K562 (cell line): ENCODE results near the gene IPPK. TPM values are rescaled to one million over a fixed set of nuclear protein-coding genes. Genes with fewer than 3 reads are reported as not detected.
A peak's percentile ranks its signal among the peaks of the same experiment; 100 is the strongest.

Experiments used
- ATAC-seq: fragments of 200-7000 bp; cut with Tn5 transposase; 3 replicates; pipeline ENCODE4 v1.9.1; 2020; ENCODE audit warnings: moderate library complexity
- BruUV-seq: library from RNA; stranded (reverse); fragments of 400-500 nt; replicated peaks from 2 replicates; lab custom pipeline; 2021; lab: Mats Ljungman, UMichigan
- CTCF ChIA-PET: fragments of 300-600 bp; formaldehyde crosslinking; extraction: SDS; loops from one replicate; lab custom pipeline; 2021; ENCODE audit warnings: low intra/inter-chr PET ratio; lab: Yijun Ruan, JAX
- POLR2A ChIA-PET: fragments of 300-600, 350-650 bp; sonication (Branson Sonifier 250); formaldehyde crosslinking; extraction: SDS; loops from one replicate; lab custom pipeline; 2021; ENCODE audit warnings: antibody characterized with exemption, inconsistent platforms; lab: Yijun Ruan, JAX
- DNase-seq, 4 experiments: peaks; one replicate each; pipeline versions ENCODE4 v3.0.0 to v3.0.0-alpha.2; 2011 to 2018; ENCODE audit warnings: low spot score in 3 of 4, mixed read lengths in 3 of 4; ENCODE audit errors: extremely low read depth in 1 of 4
- FAIRE-seq: peaks from 2 replicates; lab custom pipeline; 2011; peaks lifted over from hg19 to GRCh38; lab: Jason Lieb, UNC
- H2AFZ ChIP-seq: 2 replicates; pipeline ENCODE4 v1.6.0; 2011; ENCODE audit warnings: low read depth, low read length, control low read depth, inconsistent platforms
- H3K27ac ChIP-seq: fragments of 200-600 bp; 3 replicates; pipeline ENCODE4 v1.8.0; 2011; ENCODE audit warnings: low read depth, mild to moderate bottlenecking, control low read depth, inconsistent platforms, low read length, moderate library complexity, mixed read lengths; ENCODE audit errors: extremely low read depth
- H3K27me3 ChIP-seq, 2 experiments: fragments of 300-600 bp in 1 of 2; 2 replicates in 1 of 2; 3 replicates in 1 of 2; pipeline versions ENCODE4 v1.6.0 to v1.8.0; 2011; ENCODE audit warnings: inconsistent platforms in 2 of 2, low read length in 2 of 2, mild to moderate bottlenecking in 1 of 2, mixed read lengths in 1 of 2, moderate library complexity in 1 of 2; ENCODE audit not compliant: control insufficient read depth in 2 of 2, insufficient read depth in 2 of 2
- H3K36me3 ChIP-seq: fragments of 300-600 bp; 3 replicates; pipeline ENCODE4 v1.8.0; 2011; ENCODE audit warnings: mild to moderate bottlenecking, low read length, inconsistent platforms; ENCODE audit not compliant: control insufficient read depth, insufficient read depth
- H3K4me1 ChIP-seq, 2 experiments: fragments of 200-600 bp in 1 of 2; replicated peaks in 1 of 2; 2 replicates in 1 of 2; 3 replicates in 1 of 2; pipeline versions ENCODE4 v1.5.1 to v1.8.0; 2011; ENCODE audit warnings: inconsistent platforms in 2 of 2, low read length in 2 of 2, mild to moderate bottlenecking in 1 of 2, mixed read lengths in 1 of 2, moderate library complexity in 1 of 2; ENCODE audit not compliant: control insufficient read depth in 2 of 2, insufficient read depth in 2 of 2
- H3K4me2 ChIP-seq: 2 replicates; pipeline ENCODE4 v1.6.1; 2011; ENCODE audit warnings: low read length, control low read depth, inconsistent platforms, mixed read lengths; ENCODE audit not compliant: insufficient read depth
- H3K4me3 ChIP-seq: fragments of 200-600 bp; sonication (generic), shearing (Covaris generic); 2 replicates; pipeline ENCODE4 v1.5.1; 2016; ENCODE audit warnings: control low read depth, inconsistent platforms
- H3K79me2 ChIP-seq: fragments of 200-600 bp; 3 replicates; pipeline ENCODE4 v1.8.0; 2011; ENCODE audit warnings: low read length, inconsistent platforms; ENCODE audit not compliant: control insufficient read depth, insufficient read depth
- H3K9ac ChIP-seq, 2 experiments: 2 replicates each; pipeline versions ENCODE4 v1.6.0 to v1.6.1; 2011; ENCODE audit warnings: low read depth in 2 of 2, low read length in 2 of 2, control low read depth in 1 of 2, inconsistent platforms in 1 of 2, mild to moderate bottlenecking in 1 of 2, mixed read lengths in 1 of 2; ENCODE audit not compliant: insufficient read depth in 1 of 2
- H3K9me1 ChIP-seq: one replicate; pipeline ENCODE4 v1.6.0; 2011; ENCODE audit warnings: inconsistent platforms, mild to moderate bottlenecking, low read length, moderate library complexity; ENCODE audit not compliant: control insufficient read depth, insufficient read depth
- H3K9me3 ChIP-seq: replicated peaks from 2 replicates; pipeline ENCODE4 v1.5.1; 2011; ENCODE audit warnings: low read depth, low read length, inconsistent platforms; ENCODE audit not compliant: control insufficient read depth, insufficient read depth
- H4K20me1 ChIP-seq: replicated peaks from 2 replicates; pipeline ENCODE4 v1.6.1; 2011; ENCODE audit warnings: low read length, inconsistent platforms, mixed read lengths; ENCODE audit not compliant: control insufficient read depth, insufficient read depth
- BHLHE40 ChIP-seq: IDR thresholded peaks from 2 replicates; pipeline ENCODE4 v1.6.1; 2011; ENCODE audit warnings: low read length, improper control_type of control experiment
- CHCHD3 ChIP-seq: fragments of 250-450 bp; sonication (Bioruptor Pico); IDR thresholded peaks from 2 replicates; pipeline ENCODE4 v2.1.2; 2022; ENCODE audit warnings: mild to moderate bottlenecking
- ELK1 ChIP-seq: sonication (generic); formaldehyde crosslinking; IDR thresholded peaks from 2 replicates; pipeline ENCODE4 v1.8.1; 2022; ENCODE audit warnings: missing genetic modification reagents
- KAT2B ChIP-seq: IDR thresholded peaks from one replicate; pipeline ENCODE4 v1.6.1; 2012; ENCODE audit warnings: low read depth, mild to moderate bottlenecking, control low read depth, inconsistent platforms, low read length, moderate library complexity
- NBN ChIP-seq: fragments of 450-650 bp; IDR thresholded peaks from 2 replicates; pipeline ENCODE4 v1.6.1; 2016; ENCODE audit warnings: low read depth, mild to moderate bottlenecking
- NCOA6 ChIP-seq: fragments of 450-650 bp; IDR thresholded peaks from 2 replicates; pipeline ENCODE4 v1.6.1; 2017; ENCODE audit warnings: mild to moderate bottlenecking
- NFATC3 ChIP-seq: fragments of 450-650 bp; IDR thresholded peaks from 2 replicates; pipeline ENCODE4 v1.6.1; 2017; ENCODE audit warnings: mild to moderate bottlenecking
- NFIC ChIP-seq: fragments of 450-650 bp; IDR thresholded peaks from 2 replicates; pipeline ENCODE4 v1.6.1; 2017; ENCODE audit warnings: mild to moderate bottlenecking, inconsistent platforms
- POLR2AphosphoS2 ChIP-seq: IDR thresholded peaks from 2 replicates; pipeline ENCODE4 v1.6.1; 2012; ENCODE audit warnings: low read length, improper control_type of control experiment
- RBM39 ChIP-seq: fragments of 200-400 bp; formaldehyde crosslinking; optimal IDR thresholded peaks from 2 replicates; pipeline ENCODE3; 2018; ENCODE audit warnings: low read depth, low read length
- TCF7 ChIP-seq: sonication (generic); IDR thresholded peaks from 2 replicates; pipeline ENCODE4 v1.6.1; 2016; ENCODE audit warnings: antibody characterized with exemption, borderline replicate concordance
- UBTF ChIP-seq, 2 experiments: IDR thresholded peaks; 2 replicates each; pipeline ENCODE4 v1.6.1; 2012; ENCODE audit warnings: improper control_type of control experiment in 2 of 2, low read depth in 2 of 2, low read length in 2 of 2, borderline replicate concordance in 1 of 2
- ZNF263 ChIP-seq: sonication (generic); formaldehyde crosslinking; IDR thresholded peaks from 2 replicates; pipeline ENCODE4 v1.8.0; 2022; ENCODE audit warnings: mild to moderate bottlenecking, missing genetic modification reagents, borderline replicate concordance
- WGBS: fragments of 100-300 bp; shearing (Covaris generic); methylation state at CpG from one replicate; pipeline ENCODE4 v1.1.6; 2016; ENCODE audit warnings: low coverage, mixed read lengths; ENCODE audit not compliant: insufficient coverage; ENCODE audit errors: missing lambda C conversion rate; 5-methylcytosine and 5-hydroxymethylcytosine counted together
- in situ Hi-C: fragments of 300-500 bp; cut with MboI; formaldehyde crosslinking; loops from 4 replicates; pipeline ENCODE4 v1.15.0; 2018; ENCODE audit warnings: inconsistent platforms, mixed read lengths
- intact Hi-C: fragments of 100-400 bp; cut with micrococcal nuclease; formaldehyde crosslinking; loops from 2 replicates; pipeline ENCODE4 v1.14.2; 2022
- polyA plus RNA-seq, 8 experiments: library from polyadenylated mRNA; depleted of rRNA in 4 of 8; stranded (reverse) in 5 of 8; unstranded in 3 of 8; fragments of >200 nt; fragmentation: Nextera tagmentation in 2 of 8; fragmentation: Illumina TruSeq in 1 of 8; extraction: Ambion mirVana in 2 of 8; extraction: Trizol in 1 of 8; gene quantifications; 2 replicates each; pipeline versions ENCODE4 v1.2.1 to v1.2.3, GENCODE V29; 2011 to 2014; ENCODE audit warnings: inconsistent platforms in 1 of 8, missing spikeins in 1 of 8
- total RNA-seq, 7 experiments: library from RNA; depleted of rRNA in 6 of 7; stranded (reverse); fragments of >200 nt in 6 of 7; fragmentation: Illumina TruSeq in 2 of 7; extraction: Trizol in 2 of 7; gene quantifications; 2 replicates each; pipeline versions ENCODE4 v1.2.1 to v1.2.3, GENCODE V29; 2011 to 2021; ENCODE audit warnings: low replicate concordance in 1 of 7
- TF ChIP-seq, protein P1 (sequence below), 2 experiments: IDR thresholded peaks; 2 replicates each; pipeline ENCODE4 v1.6.1; 2011; ENCODE audit warnings: borderline replicate concordance in 1 of 2, control low read depth in 1 of 2, low read depth in 1 of 2, low read length in 1 of 2, mild to moderate bottlenecking in 1 of 2, mixed read lengths in 1 of 2, moderate library complexity in 1 of 2; ENCODE audit not compliant: insufficient read depth in 1 of 2, insufficient read length in 1 of 2, poor library complexity in 1 of 2, severe bottlenecking in 1 of 2; ENCODE audit errors: extremely low read depth in 1 of 2
- TF ChIP-seq, protein P2 (sequence below): sonication (generic); formaldehyde crosslinking; IDR thresholded peaks from 2 replicates; pipeline ENCODE4 v1.8.0; 2023; ENCODE audit warnings: mild to moderate bottlenecking, missing genetic modification reagents

The IPPK gene
- total and polyA plus RNA-seq, 9 of the 15 experiments (the other 6 are each of a cell fraction or from before 2014, with no cell fraction given), result 3.1 to 22.2 (median 11.2) TPM

DNA sequence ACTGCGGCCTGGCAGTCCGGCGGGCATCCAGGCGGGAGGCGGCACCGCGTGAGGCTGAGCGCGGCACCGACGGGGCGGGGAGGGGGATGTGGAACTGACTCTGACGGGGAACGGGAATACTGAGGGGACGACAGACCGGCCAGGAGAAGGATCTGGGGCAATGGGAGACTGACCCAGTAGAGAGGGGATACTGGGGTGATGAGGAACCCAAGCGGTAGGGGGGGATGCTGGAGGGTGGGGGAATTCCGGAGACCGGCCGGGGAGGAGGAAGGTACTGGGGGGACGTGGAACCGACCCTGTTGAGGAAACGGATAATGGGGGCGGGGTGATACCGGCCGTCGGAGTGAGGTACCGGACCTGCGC, 423 bp downstream of the IPPK start:
- Histone ChIP-seq H3K4me2 (peak overlapping the region; percentile 88), H3K4me3 (peak overlapping the region; percentile 66), H4K20me1 (peaks cover 12% of the 10 kb centered on the region), H3K9me3 (no peaks in the 10 kb centered on the region; the same call in 1 of the 2 replicates), H3K79me2 (peaks cover 64% of the 10 kb centered on the region), H3K9ac (peak overlapping the region; percentile 98), H3K27ac (peak overlapping the region; percentile 76), H3K36me3 (peaks cover 17% of the 10 kb centered on the region; the same call in 2 of the 3 replicates), H2AFZ (peak overlapping the region; percentile 90), H3K9me1 (peaks cover 3% of the 10 kb centered on the region), H3K4me1 (peaks cover 11 to 21% of the 10 kb centered on the region in 2 experiments; a peak in 4 of 5 replicates), H3K27me3 (no peaks in the 10 kb centered on the region)
- POLR2A ChIA-PET, result interaction anchor here (0.7 to 2.4 kb wide), 6 partner anchors 10 to 343 kb away, joined by 3 to 8 read pairs (median 4); partner anchors contain the start of gene CENPP
- CTCF ChIA-PET, result no interaction called here
- no TSS peak for BruUV-seq
- ATAC-seq (peak; percentile 10), DNase-seq (peak; percentile 28 to 58 (median 44)), FAIRE-seq (no peak)
- intact Hi-C loops (no loop called here), in situ Hi-C loops (no loop called here)
- 0% methylated on average over 11 of the region's 29 CpGs for WGBS
- TF ChIP-seq RBM39 (no peak), NFIC (0 out of 2 replicates have a peak, but pooled peaks have one; percentile 3), ZNF263 (no peak), KAT2B (no peak), NCOA6 (peak; percentile 71), CHCHD3 (CRISPR knock-in tag) (no peak), POLR2AphosphoS2 (no peak), TCF7 (no peak), ELK1 (CRISPR knock-in tag) (no peak), NFATC3 (no peak), BHLHE40 (no peak), UBTF (IDR thresholded peaks at IDR 0.05; ENCODE audit: borderline replicate concordance in 1 of 2, low read depth in 2 of 2, low read length in 2 of 2) (no peak), NBN (no peak)
- TF ChIP-seq, protein P1, sequence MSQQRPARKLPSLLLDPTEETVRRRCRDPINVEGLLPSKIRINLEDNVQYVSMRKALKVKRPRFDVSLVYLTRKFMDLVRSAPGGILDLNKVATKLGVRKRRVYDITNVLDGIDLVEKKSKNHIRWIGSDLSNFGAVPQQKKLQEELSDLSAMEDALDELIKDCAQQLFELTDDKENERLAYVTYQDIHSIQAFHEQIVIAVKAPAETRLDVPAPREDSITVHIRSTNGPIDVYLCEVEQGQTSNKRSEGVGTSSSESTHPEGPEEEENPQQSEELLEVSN (IDR thresholded peaks at IDR 0.05; ENCODE audit: borderline replicate concordance in 1 of 2, extremely low read depth in 1 of 2, insufficient read depth in 1 of 2, insufficient read length in 1 of 2, low read depth in 1 of 2, low read length in 1 of 2, poor library complexity in 1 of 2, severe bottlenecking in 1 of 2), result no peak
- TF ChIP-seq, protein P2, sequence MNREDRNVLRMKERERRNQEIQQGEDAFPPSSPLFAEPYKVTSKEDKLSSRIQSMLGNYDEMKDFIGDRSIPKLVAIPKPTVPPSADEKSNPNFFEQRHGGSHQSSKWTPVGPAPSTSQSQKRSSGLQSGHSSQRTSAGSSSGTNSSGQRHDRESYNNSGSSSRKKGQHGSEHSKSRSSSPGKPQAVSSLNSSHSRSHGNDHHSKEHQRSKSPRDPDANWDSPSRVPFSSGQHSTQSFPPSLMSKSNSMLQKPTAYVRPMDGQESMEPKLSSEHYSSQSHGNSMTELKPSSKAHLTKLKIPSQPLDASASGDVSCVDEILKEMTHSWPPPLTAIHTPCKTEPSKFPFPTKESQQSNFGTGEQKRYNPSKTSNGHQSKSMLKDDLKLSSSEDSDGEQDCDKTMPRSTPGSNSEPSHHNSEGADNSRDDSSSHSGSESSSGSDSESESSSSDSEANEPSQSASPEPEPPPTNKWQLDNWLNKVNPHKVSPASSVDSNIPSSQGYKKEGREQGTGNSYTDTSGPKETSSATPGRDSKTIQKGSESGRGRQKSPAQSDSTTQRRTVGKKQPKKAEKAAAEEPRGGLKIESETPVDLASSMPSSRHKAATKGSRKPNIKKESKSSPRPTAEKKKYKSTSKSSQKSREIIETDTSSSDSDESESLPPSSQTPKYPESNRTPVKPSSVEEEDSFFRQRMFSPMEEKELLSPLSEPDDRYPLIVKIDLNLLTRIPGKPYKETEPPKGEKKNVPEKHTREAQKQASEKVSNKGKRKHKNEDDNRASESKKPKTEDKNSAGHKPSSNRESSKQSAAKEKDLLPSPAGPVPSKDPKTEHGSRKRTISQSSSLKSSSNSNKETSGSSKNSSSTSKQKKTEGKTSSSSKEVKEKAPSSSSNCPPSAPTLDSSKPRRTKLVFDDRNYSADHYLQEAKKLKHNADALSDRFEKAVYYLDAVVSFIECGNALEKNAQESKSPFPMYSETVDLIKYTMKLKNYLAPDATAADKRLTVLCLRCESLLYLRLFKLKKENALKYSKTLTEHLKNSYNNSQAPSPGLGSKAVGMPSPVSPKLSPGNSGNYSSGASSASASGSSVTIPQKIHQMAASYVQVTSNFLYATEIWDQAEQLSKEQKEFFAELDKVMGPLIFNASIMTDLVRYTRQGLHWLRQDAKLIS (CRISPR knock-in tag), result no peak
